HCEC 1CT (cell line): ENCODE measurements around the gene COX10.
A peak's percentile ranks its signal among the peaks of the same experiment; 100 is the strongest.

ENCODE experiments used
- DNase-seq: peaks from one replicate; pipeline ENCODE4 v3.0.0-alpha.2; 2017

Gene COX10

DNA sequence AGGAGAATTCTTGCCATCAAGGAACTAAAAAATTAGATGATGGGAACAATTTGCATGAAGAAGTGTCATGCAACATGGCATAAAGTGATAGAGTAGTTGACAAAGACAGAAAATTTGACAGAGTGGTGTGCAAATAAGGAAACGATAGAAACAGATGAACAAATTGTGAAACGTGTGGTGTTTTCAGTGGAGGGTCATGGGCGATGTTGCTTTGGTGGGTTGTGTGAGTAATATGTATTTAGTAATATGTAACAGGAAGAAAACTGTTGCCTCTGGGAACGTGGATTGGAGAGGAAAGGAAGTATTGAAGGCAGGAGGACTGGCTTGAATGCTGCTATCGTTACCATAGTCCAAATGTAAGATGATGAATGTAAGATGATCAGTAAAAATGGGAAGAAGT is 3.6 kb downstream of the COX10 start:
- no peak for DNase-seq

DNA sequence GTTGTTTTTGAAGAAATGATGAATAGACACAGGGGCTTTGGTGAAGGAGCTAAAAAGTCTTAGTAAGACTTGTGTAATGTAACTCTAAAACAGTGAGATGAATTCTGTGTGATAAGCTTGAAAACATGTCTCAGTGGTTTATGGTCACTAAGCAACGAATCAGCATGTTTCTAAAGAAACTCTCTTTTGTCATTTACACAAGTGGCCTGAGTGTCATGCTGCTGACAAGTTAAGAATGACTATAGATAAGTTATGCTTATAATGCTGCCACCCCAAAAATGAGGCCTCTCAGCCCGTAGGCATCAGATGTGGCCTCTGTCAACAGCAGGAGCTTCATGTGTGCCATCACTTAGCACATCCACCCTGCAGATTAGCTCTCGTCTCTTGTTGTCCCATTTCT is 8.7 kb downstream of the COX10 start:
- no peak for DNase-seq

DNA sequence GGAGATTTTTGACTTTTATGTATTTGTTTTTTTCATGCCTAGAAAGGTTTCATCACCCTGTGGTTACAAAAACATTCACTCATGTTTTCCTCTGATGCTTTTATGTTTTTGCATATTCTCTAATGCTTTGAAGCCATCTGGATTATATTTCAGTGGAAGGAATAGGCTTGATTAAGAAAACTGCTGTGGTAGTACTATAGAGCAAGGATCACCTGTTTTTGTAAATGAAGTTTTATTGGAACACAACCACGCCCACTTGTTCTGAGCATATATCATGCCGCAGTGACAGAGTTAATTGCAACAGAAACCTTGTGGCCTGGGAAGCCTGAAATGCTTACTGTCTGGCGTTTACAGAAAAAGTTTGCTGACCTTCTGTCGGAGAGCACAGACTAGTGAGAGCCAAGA is 11.5 kb downstream of the COX10 start:
- no peak for DNase-seq

DNA sequence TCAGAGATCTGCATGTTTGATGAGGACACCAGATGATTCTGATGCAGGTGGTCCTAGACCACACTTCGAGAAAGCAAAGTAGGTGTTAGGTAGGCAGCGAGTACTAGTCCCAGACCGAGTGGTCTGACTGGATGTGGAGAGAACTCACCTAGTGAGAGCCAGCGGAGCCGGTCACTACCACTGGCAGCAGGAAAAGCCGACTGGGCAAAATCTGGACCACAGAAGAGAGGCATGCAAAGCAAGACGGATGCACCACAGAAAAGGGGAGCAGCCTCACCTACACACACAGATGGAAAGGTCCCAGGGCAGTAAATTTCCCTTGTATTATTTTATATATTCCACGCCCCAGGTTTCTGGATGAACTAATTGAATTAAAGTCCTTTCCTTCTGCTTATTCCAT is 13.5 kb downstream of the COX10 start:
- DNase-seq, result no peak

DNA sequence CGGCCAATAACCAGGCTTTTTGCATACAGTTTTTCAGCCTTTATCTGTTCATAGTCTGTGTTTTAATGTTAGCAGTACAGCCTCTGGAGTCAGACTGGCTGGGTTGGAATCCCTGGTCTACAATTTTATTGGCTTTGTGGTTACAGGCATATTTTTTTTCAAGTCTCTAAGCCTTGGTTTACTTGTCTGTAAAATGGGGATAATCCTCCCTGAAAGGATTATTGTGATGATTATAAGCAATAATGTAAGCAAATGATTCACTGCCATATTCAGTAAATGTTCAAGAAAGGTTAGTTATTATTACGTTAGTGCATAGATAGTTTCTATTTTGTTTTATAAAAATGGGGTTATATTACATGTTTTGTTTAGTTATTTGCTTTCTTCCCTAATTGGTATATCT is 15.7 kb downstream of the COX10 start:
- DNase-seq, result no peak

DNA sequence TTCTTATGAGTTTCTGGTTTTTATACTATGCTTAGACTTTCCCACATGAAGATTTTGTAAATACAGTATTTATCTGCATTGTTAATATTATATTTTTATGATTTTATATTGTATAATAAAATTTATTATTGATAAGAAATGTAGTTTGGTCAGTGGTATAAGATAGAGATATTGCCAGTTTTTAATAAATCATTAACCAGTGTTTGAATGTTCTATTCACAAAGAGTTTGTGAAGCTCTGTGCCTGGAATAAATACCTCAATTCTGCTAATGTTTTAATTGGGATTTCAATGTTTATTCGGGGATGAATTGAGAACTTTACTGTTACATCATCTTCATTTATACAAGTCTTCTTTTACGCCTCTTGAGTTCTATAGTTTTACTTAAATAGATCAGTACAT is 16.9 kb downstream of the COX10 start:
- DNase-seq, result no peak

DNA sequence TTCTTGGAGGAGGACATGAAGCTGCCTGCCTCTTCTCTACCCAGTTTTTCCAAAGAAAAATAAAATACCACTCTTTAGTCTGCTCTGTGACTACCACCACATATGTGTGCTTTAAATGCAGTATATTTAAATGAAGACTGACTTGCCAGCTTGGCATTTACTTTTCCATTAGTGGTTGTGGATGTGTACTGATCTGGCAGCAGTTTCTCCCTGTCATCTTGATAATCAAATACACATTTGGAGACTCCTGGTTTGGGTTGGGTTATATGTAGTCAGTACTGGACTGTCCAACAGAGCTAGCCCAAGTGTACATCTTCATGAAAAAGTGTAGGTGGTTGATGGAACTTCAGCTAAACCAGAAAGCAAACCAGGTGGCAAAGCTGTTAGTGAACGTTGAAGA is 19.9 kb downstream of the COX10 start:
- DNase-seq, result no peak

DNA sequence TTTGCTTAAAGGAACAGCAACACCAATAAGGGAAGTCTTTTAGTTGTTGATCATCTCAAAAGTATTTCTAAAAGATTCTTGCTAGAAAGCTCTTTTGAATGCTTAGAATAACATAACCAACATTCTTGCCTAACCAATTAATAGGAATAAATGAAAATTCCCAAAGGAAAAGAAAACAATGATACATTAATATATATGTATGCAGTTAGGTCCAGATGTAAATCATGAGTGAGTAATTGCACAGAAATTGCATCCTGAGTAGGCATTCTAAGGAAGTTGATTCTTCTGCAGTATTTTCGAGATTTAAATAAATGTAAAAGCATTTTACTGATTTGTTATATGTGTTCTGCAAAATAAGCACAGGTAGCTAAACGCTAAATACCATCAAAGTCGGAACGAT is 22.1 kb downstream of the COX10 start:
- peak; percentile 41 for DNase-seq

DNA sequence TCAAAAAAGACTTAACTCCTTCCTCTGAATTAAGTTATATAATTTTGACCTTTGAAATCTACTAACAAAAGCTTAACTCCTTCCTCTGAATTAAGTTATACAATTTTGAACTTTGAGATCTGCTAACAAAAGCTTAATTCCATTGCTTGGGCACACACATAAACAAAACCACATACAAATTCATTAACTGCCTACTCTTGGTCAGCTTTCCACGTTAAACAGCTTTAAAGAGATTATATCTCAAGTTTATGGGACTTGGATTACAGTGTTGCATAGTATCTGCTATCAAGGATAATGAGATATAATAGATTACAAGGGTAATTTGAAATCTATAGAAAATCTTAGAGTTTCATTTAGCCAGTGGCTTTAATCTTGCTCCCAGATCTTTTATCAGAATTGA is 23.5 kb downstream of the COX10 start:
- DNase-seq, result no peak

DNA sequence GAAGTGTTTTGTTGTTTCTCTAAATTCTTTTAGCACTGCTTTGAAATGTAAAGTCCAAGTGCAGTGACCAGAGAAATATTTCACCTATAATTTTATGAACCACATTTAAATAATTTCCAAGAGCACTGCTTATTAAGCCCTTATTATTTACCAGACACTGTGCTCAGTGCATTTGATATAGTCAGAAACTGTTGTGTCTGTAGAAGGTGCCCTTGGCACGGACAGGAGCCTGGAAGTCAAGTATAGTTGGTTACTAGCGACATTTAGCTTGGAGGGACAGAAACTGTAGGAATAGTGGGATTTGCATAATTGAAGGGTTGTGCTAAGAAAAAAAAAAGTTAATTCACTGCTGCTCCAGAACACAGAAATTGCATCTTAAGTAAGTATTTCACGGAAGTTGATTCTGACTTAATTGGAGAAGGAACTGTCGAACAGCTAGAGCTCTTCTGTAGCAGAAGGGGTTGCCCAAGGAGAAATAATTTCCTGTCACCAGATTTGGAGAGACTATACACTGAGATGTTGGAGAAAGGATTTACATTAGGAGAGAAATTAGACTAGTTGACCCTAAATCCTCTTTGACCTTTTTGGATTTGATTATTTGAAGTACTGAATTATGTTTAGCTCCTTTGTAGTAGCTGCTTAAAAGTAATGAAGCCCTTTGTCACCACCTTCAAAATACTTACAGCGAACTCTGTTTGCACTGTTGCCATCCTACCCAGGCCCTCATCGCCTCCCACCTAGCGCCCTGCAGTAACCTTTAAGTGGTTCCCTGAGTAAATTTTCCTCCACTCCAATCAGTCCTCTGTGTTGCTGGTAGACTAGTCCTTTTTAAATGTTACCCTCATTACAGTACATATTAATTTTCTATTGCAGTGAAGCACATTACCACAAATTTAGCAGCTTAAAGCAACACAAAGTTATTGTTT is 25.6 kb downstream of the COX10 start:
- no peak for DNase-seq

DNA sequence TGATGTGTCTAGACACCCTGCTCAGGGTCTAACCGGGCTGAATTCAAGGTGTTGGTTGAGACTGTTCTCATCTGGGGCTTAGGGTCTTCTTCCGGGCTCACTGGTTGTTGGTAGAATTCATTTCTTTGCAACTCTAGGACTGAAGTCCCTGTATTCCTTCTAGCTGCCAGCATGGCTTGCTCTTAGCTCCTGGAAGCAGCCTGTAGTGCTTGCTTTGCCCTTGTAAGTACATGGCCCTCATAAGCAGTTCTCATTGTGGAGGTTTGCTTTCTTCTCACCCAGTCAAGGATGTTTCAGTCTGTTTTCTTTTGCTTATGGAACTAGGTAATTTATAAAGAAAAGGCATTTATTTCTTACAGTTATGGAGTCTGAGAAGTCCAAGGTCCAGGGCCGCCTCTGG is 26.3 kb downstream of the COX10 start:
- no peak for DNase-seq

DNA sequence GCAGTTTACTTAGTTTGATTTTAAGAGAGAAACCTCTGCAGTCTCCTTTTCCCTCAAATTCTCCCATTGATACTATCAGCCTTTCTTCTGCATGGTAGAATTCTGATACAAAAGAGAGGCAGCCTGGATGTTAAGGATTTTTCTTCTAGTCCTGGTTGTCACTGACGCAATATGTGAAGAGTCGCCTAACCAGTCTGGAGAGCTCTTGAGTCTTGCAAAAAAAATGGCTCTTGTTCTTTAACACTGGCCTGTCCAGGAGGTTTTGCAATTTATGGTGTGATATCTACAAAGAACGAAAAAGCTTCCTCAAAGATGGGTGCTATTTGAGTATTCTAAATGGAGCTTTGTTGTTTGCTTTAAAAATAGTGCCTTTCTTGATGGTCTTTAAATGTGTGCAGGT is 28.9 kb downstream of the COX10 start:
- DNase-seq, result no peak

DNA sequence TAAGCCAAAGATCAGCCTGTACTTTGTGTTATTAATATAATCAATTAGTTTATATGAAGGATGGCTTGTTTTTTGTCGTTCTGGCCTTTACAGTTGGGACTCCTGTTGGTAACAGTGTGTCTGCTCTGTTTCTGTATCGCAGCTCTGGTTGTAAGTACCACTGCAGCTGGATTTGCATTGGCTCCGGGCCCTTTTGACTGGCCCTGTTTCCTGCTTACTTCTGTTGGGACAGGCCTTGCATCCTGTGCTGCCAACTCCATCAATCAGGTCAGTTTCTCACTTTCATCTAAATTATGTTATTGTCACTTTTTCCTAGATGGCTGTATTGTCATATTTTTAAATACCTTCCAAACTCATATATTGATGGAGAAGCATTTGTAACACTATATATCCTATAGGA is 32.7 kb downstream of the COX10 start:
- DNase-seq, result no peak

DNA sequence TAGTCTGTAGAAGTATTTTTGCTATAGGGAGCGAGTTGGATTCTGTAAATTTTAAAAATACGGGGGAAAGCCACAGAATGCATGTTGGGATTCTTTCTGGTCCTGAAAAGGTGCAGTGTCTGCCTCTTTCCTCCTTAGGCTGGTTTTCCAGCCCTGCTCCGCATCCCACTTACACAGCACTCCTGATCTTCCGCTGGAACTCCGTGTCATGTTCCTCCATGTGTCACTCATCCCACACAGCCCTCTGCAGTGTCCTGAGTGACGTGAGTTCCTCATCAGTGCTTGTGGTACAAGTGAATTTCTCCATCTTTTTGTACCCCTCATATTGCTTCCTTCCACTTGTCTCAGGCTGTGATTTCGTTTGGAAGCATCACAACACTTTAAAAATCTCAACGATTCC is 34.5 kb downstream of the COX10 start:
- DNase-seq, result no peak

DNA sequence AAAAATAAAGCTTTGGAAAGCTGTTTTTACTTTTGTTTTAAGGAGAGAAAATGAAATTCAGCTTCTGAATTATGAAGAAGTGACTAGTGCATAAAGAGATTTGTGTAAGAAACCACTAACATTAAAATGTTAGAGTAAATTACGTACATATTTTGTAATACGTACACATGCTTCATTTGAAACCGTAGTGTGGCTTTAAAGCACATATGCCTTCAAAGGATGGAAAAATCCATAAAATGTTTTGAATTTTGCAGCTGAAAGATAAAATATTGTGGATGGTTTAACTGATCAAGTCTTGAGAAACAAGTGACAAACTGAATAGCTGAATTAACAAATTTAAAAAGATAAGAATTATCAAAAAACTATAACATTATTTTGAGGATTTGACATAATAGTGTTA is 35.4 kb downstream of the COX10 start:
- DNase-seq, result no peak

DNA sequence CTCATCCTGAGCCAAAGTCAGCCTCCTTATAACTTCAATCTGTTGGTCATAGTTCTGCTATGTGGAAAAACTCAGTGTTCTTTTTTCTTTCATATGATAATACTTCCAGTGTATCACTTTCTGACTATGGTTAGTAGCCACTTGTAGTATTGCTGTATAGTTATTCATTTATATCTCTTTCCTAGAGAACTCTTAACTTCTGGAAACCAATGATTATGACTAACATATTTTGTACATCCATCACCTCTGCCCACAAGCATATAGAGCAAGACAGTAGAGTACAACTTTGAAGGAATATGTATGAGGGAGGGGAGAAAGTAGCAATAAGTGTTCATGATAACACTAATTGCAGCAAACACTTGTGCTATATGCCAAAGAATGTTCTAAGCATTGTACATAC is 38.6 kb downstream of the COX10 start:
- DNase-seq, result no peak

DNA sequence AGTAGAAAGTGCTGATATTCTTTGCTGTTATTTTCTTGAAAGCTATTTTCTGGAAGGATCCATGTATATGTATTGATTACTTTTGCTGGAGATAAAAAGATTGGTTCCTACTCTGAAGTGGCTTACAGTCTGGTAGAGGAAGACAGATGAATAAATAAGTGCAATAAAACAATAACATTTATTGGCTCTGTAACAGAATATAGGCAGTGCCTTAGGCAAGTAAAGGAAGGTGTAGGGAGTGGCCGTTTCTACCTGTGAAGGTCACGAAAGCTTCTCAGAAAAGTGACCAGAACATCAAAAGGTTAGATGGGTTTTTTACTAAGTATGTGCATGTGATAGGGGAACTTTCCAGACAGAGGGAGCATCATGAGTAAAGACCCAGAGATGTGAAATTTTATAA is 43.1 kb downstream of the COX10 start:
- DNase-seq, result no peak

DNA sequence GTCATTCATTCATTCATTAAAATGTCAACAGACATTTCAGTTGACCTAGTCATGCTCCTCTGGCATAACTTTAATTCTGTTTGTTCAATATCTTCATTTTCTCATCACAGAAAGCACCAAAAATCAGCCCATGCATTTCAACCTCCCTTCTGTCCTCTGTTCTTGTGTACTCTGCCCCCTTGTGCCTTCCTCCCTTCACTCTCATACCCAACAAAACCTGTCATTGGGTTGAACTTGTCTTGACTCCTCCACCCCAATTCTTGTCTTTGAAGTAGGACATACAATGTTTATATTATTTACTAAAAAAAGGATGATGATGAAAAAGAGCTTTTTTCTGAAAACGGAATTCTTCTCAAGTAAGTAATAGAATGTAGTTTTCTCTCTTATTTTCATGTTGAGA is 43.8 kb downstream of the COX10 start:
- no peak for DNase-seq

DNA sequence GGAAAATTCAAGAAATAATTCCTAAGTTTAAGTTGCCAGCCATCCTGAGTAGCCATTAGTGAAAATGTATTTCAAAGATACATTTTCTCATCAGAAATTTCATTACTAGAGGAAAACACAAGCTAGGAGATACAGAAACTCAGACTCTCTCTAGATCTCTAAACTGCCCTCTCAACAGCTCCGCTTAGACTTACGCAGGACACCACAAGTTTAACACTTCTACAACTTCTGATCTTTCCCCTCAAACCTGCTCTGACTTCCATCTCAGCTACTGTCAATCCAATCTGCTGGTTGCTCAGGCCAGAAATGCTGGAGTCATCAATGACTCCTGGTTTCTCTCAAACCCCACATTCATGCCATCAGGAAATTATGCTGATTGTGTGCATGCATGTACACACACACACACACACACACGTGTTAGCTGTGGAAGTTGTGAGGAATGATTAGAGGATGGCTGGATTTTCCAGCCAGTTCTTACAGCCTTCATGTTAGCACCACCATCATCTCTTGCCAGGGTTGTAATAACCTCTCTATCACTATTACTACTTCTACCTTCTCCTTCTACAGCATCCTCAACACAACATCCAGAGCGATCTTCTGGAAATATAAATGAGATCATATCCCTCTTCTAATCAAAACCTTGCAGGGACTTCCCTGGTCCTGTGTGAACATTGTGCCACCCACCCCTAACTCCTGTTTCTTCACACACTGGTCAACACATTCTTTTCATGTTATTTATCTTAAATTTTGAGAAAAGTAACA is 47.1 kb downstream of the COX10 start:
- no peak for DNase-seq

DNA sequence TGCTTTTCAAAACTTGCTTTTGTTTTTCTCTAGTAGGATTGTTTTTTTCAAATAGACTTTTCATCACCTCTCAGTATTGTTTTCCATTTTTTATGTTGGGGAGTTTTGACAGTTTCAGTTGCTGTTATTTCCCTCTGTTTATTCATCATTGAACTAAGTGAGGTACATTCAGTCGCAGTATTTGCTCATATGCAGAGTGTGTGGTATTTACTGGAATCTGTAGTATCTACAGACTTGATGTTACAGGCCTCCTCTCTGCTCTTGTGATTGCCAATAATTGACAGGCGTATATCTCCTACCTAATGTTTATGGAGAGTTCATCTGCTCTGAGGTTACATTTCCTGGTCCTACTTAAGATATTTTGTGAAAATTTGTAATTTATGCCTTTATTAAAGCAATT is 49.6 kb downstream of the COX10 start:
- DNase-seq, result no peak

DNA sequence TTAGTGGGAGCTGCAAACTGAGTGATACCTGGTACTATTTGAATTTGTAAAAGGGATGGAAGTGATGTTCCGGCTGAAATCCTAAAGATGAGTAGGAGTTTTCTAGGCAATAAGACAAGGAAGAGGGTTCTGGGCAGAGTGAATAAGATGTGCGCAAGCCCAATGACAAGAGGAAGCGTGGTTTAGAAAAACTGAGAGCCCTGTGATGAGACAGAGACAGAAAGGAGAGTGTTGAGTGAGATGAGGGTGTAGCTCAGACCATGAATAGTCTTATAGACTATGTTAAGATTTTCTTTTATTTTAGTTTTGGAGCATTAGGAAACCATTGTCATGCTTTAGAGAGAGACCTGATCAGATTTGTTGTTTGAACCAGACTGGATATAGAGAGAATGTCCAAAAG is 50.2 kb downstream of the COX10 start:
- no peak for DNase-seq

DNA sequence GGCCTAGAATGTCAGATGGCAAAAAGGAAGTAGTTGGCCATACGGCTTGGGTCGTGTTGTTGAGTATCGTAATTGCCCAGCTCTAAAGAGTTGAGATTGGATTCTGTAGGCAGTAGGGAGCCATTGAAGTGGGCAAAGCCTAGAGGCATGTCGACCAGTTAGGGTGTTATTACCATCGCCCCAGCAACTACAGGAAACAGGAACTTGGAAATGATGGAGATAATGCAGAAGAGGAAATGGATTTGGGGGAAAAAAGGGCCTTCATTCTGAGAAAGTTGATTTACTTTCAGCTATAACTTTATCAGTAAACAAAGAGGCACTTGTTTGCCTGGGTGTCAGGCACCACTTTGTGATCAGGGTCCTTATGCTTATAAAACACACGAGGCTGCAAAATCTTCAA is 52.6 kb downstream of the COX10 start:
- no peak for DNase-seq

DNA sequence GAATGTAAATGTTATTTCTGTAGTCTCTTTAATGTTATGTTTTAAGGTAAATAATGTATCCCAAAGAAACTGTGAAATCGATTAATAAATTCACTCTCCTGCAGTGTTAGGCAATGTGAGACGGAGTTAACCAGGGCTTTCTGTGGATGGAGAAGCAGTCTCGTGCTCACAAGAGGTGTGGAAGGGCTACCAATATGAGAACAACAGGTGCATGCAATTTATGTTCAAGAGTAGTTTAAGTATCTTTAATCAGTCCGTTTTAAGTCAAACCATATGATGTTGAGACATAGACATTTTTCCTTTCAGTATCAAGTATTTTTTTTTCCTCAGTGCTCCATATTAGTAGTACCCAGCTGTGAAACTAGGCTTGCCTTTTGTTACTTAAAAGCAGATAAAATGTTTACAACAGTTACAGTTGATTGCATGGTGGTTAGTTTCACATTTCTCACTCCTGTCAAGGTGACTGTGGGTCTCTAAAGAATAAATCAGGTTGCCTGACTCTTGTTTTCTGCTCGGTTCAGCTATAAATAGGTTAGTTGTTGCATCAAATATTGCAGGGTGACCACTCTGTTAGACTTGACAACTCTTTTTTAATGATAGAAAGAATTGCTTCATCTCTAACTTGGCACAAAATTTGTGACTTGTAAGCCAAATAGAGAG is 54.4 kb downstream of the COX10 start:
- DNase-seq, result no peak

DNA sequence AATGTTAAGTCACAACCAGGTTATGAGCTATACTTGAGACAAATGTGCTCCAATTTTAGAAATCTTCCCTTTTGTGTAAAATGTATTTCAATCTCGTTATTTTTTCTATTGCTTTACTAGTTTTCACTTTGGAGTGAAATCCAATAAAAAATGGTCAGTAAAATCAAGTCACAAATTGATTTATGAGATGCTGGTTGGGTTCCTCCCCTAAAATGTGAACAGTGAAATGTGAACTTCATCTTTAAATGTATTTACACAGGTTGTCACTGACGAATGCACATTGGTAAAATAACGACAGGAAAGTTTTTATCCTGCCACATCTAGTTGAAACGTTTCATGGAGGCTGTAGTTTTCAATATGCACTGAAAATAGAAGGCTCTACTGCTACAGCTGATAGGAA is 55.5 kb downstream of the COX10 start:
- no peak for DNase-seq
